Calu3 (cell line): ENCODE measurements around the gene SLC2A8. TPM values are rescaled to one million over a fixed set of nuclear protein-coding genes. Genes with fewer than 3 reads are reported as not detected.

Source experiments
- BruUV-seq: library from RNA; stranded (reverse); fragments of 400-500 nt; replicated peaks from 2 replicates; lab custom pipeline; 2021; lab: Mats Ljungman, UMichigan
- CTCF ChIA-PET: fragments of 300-600 bp; sonication (Branson Sonifier 250); formaldehyde crosslinking; loops from one replicate; lab custom pipeline; 2022; ENCODE audit warnings: antibody characterized with exemption; lab: Charles Lee
- DNase-seq: peaks from one replicate; pipeline ENCODE4 v3.0.0; 2022
- H3K27ac Mint-ChIP-seq: one replicate; pipeline ENCODE4 v1.8.0; 2022; ENCODE audit warnings: mixed read lengths; ENCODE audit not compliant: unreplicated experiment
- H3K27me3 Mint-ChIP-seq: one replicate; pipeline ENCODE4 v1.8.0; 2022; ENCODE audit warnings: mixed read lengths; ENCODE audit not compliant: unreplicated experiment
- H3K36me3 Mint-ChIP-seq: one replicate; pipeline ENCODE4 v1.8.0; 2022; ENCODE audit warnings: mild to moderate bottlenecking, moderate library complexity, mixed read lengths; ENCODE audit not compliant: insufficient read depth, unreplicated experiment
- H3K4me1 Mint-ChIP-seq: one replicate; pipeline ENCODE4 v1.8.0; 2022; ENCODE audit warnings: mild to moderate bottlenecking, low read depth, mixed read lengths; ENCODE audit not compliant: unreplicated experiment
- H3K4me3 Mint-ChIP-seq: one replicate; pipeline ENCODE4 v1.8.0; 2022; ENCODE audit warnings: mild to moderate bottlenecking, low read depth, moderate library complexity, mixed read lengths; ENCODE audit not compliant: unreplicated experiment
- H3K9me3 Mint-ChIP-seq: one replicate; pipeline ENCODE4 v1.8.0; 2022; ENCODE audit warnings: low read depth, mixed read lengths; ENCODE audit not compliant: unreplicated experiment
- intact Hi-C: fragments of 100-400 bp; cut with micrococcal nuclease; formaldehyde crosslinking; loops from one replicate; pipeline ENCODE4 v1.10.0; 2022; ENCODE audit not compliant: unreplicated experiment
- total RNA-seq: library from RNA; stranded (reverse); gene quantifications from 2 replicates; pipeline ENCODE4 v1.2.3, GENCODE V29; 2022
- TF ChIP-seq, protein P1 (sequence below): fragments of 200-600 bp; IDR thresholded peaks from one replicate; pipeline ENCODE4 v1.8.0; 2022; ENCODE audit warnings: antibody characterized with exemption; ENCODE audit not compliant: unreplicated experiment

The SLC2A8 gene
- total RNA-seq, 1 experiment from 2014 or later: 10.8 TPM

- BruUV-seq: no TSS peak
- Mint-ChIP-seq H3K9me3 (no peaks in the 10 kb centered on the region), H3K4me1 (peaks cover 26% of the 10 kb centered on the region), H3K4me3 (no peak overlapping the region), H3K27ac (no peak overlapping the region), H3K27me3 (peaks cover 21% of the 10 kb centered on the region), H3K36me3 (no peaks in the 10 kb centered on the region)
- CTCF ChIA-PET: no interaction called here
- intact Hi-C loops: no loop called here
- DNase-seq: peak; percentile 16
- TF ChIP-seq, protein P1, sequence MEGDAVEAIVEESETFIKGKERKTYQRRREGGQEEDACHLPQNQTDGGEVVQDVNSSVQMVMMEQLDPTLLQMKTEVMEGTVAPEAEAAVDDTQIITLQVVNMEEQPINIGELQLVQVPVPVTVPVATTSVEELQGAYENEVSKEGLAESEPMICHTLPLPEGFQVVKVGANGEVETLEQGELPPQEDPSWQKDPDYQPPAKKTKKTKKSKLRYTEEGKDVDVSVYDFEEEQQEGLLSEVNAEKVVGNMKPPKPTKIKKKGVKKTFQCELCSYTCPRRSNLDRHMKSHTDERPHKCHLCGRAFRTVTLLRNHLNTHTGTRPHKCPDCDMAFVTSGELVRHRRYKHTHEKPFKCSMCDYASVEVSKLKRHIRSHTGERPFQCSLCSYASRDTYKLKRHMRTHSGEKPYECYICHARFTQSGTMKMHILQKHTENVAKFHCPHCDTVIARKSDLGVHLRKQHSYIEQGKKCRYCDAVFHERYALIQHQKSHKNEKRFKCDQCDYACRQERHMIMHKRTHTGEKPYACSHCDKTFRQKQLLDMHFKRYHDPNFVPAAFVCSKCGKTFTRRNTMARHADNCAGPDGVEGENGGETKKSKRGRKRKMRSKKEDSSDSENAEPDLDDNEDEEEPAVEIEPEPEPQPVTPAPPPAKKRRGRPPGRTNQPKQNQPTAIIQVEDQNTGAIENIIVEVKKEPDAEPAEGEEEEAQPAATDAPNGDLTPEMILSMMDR: no peak
Observed at GRCh38 chr9:127390563-127390962, 6.4 kb upstream of the SLC2A8 start.

GRCh38 chr9:127392166-127392565, 4.8 kb upstream of the SLC2A8 start:
- H3K4me3 Mint-ChIP-seq: no peak overlapping the region
- no TSS peak for BruUV-seq

GRCh38 chr9:127392976-127393375, 4.0 kb upstream of the SLC2A8 start:
- no TSS peak for BruUV-seq
- H3K27me3 Mint-ChIP-seq: peaks cover 13% of the 10 kb centered on the region

More at GRCh38 chr9:127392166-127392565, 4.8 kb upstream of the SLC2A8 start:
- Mint-ChIP-seq H3K4me1 (peaks cover 31% of the 10 kb centered on the region), H3K9me3 (no peaks in the 10 kb centered on the region), H3K27ac (no peak overlapping the region), H3K36me3 (no peaks in the 10 kb centered on the region), H3K27me3 (peaks cover 13% of the 10 kb centered on the region)
- TF ChIP-seq, protein P1: no peak
- DNase-seq: no peak
- intact Hi-C loops: no loop called here
- CTCF ChIA-PET: no interaction called here

GRCh38 chr9:127393645-127394044, 3.3 kb upstream of the SLC2A8 start:
- H3K9me3 Mint-ChIP-seq: no peaks in the 10 kb centered on the region
- intact Hi-C loops: no loop called here
- H3K4me1 Mint-ChIP-seq: peaks cover 24% of the 10 kb centered on the region
- no peak overlapping the region for H3K4me3 Mint-ChIP-seq
- peaks cover 7% of the 10 kb centered on the region for H3K36me3 Mint-ChIP-seq
- no peak for DNase-seq
- TF ChIP-seq, protein P1: no peak
- CTCF ChIA-PET: no interaction called here
- BruUV-seq: no TSS peak
- no peak overlapping the region for H3K27ac Mint-ChIP-seq
- H3K27me3 Mint-ChIP-seq: peaks cover 13% of the 10 kb centered on the region

More at GRCh38 chr9:127392976-127393375, 4.0 kb upstream of the SLC2A8 start:
- H3K4me3 Mint-ChIP-seq: no peak overlapping the region
- TF ChIP-seq, protein P1: no peak
- DNase-seq: no peak
- H3K9me3 Mint-ChIP-seq: no peaks in the 10 kb centered on the region
- peaks cover 30% of the 10 kb centered on the region for H3K4me1 Mint-ChIP-seq
- CTCF ChIA-PET: no interaction called here
- peaks cover 2% of the 10 kb centered on the region for H3K36me3 Mint-ChIP-seq
- intact Hi-C loops: no loop called here
- H3K27ac Mint-ChIP-seq: no peak overlapping the region
